ENCODE data around the gene NLRP3. TPM values are rescaled to one million over a fixed set of nuclear protein-coding genes. Genes with fewer than 3 reads are reported as not detected.

The NLRP3 gene
- total RNA-seq, 1 experiment from 2014 or later, result not detected

DNA sequence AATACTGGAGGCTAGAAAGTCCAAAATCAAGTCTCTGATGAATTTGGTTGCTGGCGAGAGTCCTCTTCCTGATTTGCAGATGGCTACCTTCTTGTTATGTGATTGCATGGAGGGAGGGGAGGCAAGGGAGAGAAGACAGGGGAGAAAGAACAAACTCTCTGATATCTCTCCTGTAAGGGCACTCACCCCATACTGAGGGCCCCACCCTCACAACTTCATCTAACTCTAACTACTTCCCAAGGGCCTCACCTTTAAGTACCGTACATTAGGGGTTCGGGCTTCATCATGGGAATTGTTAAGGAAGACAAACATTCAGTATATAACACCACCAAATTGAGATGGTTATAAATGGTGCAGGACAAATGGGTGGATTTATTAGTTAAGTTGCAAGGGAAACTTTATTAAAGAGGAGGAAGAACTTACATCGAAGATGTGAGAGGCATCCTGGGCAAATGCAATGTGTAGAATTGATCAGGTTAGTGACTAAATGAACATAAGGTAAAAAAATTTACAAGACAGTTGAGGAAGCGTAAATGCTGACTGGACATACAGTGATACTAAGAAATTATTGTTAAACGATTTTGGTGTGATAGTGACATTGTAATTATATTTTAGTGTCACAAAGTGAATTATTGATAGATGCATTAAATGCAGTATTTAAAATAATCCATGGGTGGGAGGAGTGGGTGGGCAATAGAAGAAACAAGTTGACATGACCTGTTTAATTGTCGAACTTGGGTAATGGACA, 31.4 kb downstream of the NLRP3 start:
- Histone ChIP-seq H3K4me1 (ENCODE audit: control insufficient read depth in 1 of 2, insufficient read depth in 2 of 2, low read length in 2 of 2) (peaks cover 0 to 5% of the 10 kb centered on the region in 2 experiments; a peak in 2 of 4 replicates), H4K20me1 (ENCODE audit: insufficient read depth) (no peaks in the 10 kb centered on the region), H3K27me3 (ENCODE audit: insufficient read depth, low read length) (no peaks in the 10 kb centered on the region), H3K36me3 (ENCODE audit: control insufficient read depth in 1 of 2, insufficient read depth in 2 of 2, low read length in 2 of 2) (no peaks in the 10 kb centered on the region), H3K4me3 (replicated peaks in 1 of 2; ENCODE audit: low read depth in 1 of 2, low read length in 2 of 2) (peak overlapping the region; percentile 34 to 48), H3K9me3 (ENCODE audit: control insufficient read depth in 1 of 2, insufficient read depth in 1 of 2, low read depth in 1 of 2, low read length in 2 of 2) (no peaks in the 10 kb centered on the region), H3K27ac (ENCODE audit: low read depth, low read length) (no peak overlapping the region), H3K9me2 (ENCODE audit: insufficient read depth) (no peaks in the 10 kb centered on the region), H3K9ac (ENCODE audit: low read length) (peak overlapping the region; percentile 36; the same call in 1 of the 2 replicates), H3K4me2 (ENCODE audit: low read length) (peak overlapping the region; percentile 65), H3K79me2 (ENCODE audit: insufficient read depth, low read length) (no peaks in the 10 kb centered on the region), H2AFZ (ENCODE audit: low read depth, low read length, poor library complexity, severe bottlenecking) (peak overlapping the region; percentile 92)
- TF ChIP-seq ZFX (IDR thresholded peaks at IDR 0.05), result no peak
- no peak for TF ChIP-seq POLR2A (IDR thresholded peaks at IDR 0.05; ENCODE audit: borderline replicate concordance, extremely low read depth, insufficient read depth, insufficient read length)
- intact Hi-C loops (cut with micrococcal nuclease), result no loop called here
- ATAC-seq, result no peak
- RAD21 ChIA-PET (ENCODE audit: low non-redundant PET in 1 of 2, low total read pairs in 2 of 2, uncharacterized antibody in 2 of 2, unreplicated experiment in 2 of 2), result no interaction called here
- no peak for DNase-seq (ENCODE audit: low read depth, low spot score)
- CTCF ChIA-PET, result no interaction called here
- POLR2A ChIA-PET, result no interaction called here
- no TSS peak for BruUV-seq (replicated peaks)

DNA sequence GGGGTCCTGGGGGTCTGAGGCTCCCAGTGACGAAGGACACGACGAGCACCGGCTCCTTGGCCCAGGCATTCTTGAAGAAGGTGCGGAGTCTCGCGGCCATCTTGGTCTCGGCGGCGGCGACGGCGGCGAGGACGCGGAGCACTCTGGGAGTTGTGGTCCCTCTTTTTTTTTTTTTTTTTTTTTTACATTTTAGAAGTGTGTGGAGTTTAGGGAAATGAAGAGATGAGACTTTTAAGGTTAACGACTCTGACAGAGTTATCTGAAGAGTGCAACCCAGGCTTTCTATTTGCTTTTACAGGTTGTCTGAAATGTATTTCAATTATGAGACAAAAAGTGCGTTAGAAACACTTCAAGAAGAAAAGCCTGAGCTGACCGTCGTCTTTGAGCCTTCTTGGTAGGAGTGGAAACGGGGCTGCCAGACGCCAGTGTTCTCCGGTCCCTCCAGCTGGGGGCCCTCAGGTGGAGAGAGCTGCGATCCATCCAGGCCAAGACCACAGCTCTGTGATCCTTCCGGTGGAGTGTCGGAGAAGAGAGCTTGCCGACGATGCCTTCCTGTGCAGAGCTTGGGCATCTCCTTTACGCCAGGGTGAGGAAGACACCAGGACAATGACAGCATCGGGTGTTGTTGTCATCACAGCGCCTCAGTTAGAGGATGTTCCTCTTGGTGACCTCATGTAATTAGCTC, 32.3 kb downstream of the NLRP3 start:
- Histone ChIP-seq H4K20me1 (ENCODE audit: insufficient read depth) (no peaks in the 10 kb centered on the region), H3K4me3 (replicated peaks in 1 of 2; ENCODE audit: low read depth in 1 of 2, low read length in 2 of 2) (peak overlapping the region; percentile 34 to 48), H2AFZ (ENCODE audit: low read depth, low read length, poor library complexity, severe bottlenecking) (peak overlapping the region; percentile 92), H3K9me3 (ENCODE audit: control insufficient read depth in 1 of 2, insufficient read depth in 1 of 2, low read depth in 1 of 2, low read length in 2 of 2) (no peaks in the 10 kb centered on the region), H3K4me2 (ENCODE audit: low read length) (peak overlapping the region; percentile 65), H3K79me2 (ENCODE audit: insufficient read depth, low read length) (no peaks in the 10 kb centered on the region), H3K9me2 (ENCODE audit: insufficient read depth) (no peaks in the 10 kb centered on the region), H3K27ac (ENCODE audit: low read depth, low read length) (no peak overlapping the region), H3K4me1 (ENCODE audit: control insufficient read depth in 1 of 2, insufficient read depth in 2 of 2, low read length in 2 of 2) (peaks cover 0 to 5% of the 10 kb centered on the region in 2 experiments; a peak in 2 of 4 replicates), H3K27me3 (ENCODE audit: insufficient read depth, low read length) (peaks cover 1% of the 10 kb centered on the region; the same call in 1 of the 2 replicates), H3K9ac (ENCODE audit: low read length) (peak overlapping the region; percentile 36; the same call in 1 of the 2 replicates), H3K36me3 (ENCODE audit: control insufficient read depth in 1 of 2, insufficient read depth in 2 of 2, low read length in 2 of 2) (no peaks in the 10 kb centered on the region)
- ChIA-PET POLR2A (no interaction called here), CTCF (no interaction called here), RAD21 (ENCODE audit: low non-redundant PET in 1 of 2, low total read pairs in 2 of 2, uncharacterized antibody in 2 of 2, unreplicated experiment in 2 of 2) (no interaction called here)
- TF ChIP-seq, protein P1, sequence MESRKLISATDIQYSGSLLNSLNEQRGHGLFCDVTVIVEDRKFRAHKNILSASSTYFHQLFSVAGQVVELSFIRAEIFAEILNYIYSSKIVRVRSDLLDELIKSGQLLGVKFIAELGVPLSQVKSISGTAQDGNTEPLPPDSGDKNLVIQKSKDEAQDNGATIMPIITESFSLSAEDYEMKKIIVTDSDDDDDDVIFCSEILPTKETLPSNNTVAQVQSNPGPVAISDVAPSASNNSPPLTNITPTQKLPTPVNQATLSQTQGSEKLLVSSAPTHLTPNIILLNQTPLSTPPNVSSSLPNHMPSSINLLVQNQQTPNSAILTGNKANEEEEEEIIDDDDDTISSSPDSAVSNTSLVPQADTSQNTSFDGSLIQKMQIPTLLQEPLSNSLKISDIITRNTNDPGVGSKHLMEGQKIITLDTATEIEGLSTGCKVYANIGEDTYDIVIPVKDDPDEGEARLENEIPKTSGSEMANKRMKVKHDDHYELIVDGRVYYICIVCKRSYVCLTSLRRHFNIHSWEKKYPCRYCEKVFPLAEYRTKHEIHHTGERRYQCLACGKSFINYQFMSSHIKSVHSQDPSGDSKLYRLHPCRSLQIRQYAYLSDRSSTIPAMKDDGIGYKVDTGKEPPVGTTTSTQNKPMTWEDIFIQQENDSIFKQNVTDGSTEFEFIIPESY (IDR thresholded peaks at IDR 0.05; ENCODE audit: extremely low read depth, insufficient replicate concordance, low read length), result no peak
- TF ChIP-seq ZNF274 (IDR thresholded peaks at IDR 0.05; ENCODE audit: low read depth, low read length) (no peak), CBX3 (IDR thresholded peaks at IDR 0.05; ENCODE audit: low read depth) (no peak), POLR2AphosphoS5 (IDR thresholded peaks at IDR 0.05; ENCODE audit: low read depth, low read length) (peak; percentile 52), REST (IDR thresholded peaks at IDR 0.05; ENCODE audit: low read depth) (no peak), YY1 (IDR thresholded peaks at IDR 0.05; ENCODE audit: extremely low read depth, insufficient replicate concordance, low read depth, low read length) (peak; percentile 91), CEBPB (IDR thresholded peaks at IDR 0.05; ENCODE audit: low read depth) (no peak)
- intact Hi-C loops (cut with micrococcal nuclease), result no loop called here
- DNase-seq (ENCODE audit: low read depth, low spot score) (no peak), ATAC-seq (peak; percentile 73)
- BruUV-seq (replicated peaks), result no TSS peak

Data from HCT116 (cell line).